ENCODE data around the gene EYA2. TPM values are rescaled to one million over a fixed set of nuclear protein-coding genes. Genes with fewer than 3 reads are reported as not detected.

EYA2 gene
- total and polyA plus RNA-seq, 2 of the 4 experiments (the other 2 are of a cell fraction) = 2.3 to 5.4 TPM

- TF ChIP-seq MAZ (IDR thresholded peaks at IDR 0.05; ENCODE audit: borderline replicate concordance, low read depth, low read length) = peak; percentile 51; the same call in 1 of the 2 replicates
- TF ChIP-seq MXI1 (IDR thresholded peaks at IDR 0.05; ENCODE audit: borderline replicate concordance, low read depth, low read length) = 0 out of 2 replicates have a peak, but pooled peaks have one; percentile 24
These were observed 59.9 kb downstream of the EYA2 start (continued) for GRCh38 chr20:46954490-46955038.

DNA sequence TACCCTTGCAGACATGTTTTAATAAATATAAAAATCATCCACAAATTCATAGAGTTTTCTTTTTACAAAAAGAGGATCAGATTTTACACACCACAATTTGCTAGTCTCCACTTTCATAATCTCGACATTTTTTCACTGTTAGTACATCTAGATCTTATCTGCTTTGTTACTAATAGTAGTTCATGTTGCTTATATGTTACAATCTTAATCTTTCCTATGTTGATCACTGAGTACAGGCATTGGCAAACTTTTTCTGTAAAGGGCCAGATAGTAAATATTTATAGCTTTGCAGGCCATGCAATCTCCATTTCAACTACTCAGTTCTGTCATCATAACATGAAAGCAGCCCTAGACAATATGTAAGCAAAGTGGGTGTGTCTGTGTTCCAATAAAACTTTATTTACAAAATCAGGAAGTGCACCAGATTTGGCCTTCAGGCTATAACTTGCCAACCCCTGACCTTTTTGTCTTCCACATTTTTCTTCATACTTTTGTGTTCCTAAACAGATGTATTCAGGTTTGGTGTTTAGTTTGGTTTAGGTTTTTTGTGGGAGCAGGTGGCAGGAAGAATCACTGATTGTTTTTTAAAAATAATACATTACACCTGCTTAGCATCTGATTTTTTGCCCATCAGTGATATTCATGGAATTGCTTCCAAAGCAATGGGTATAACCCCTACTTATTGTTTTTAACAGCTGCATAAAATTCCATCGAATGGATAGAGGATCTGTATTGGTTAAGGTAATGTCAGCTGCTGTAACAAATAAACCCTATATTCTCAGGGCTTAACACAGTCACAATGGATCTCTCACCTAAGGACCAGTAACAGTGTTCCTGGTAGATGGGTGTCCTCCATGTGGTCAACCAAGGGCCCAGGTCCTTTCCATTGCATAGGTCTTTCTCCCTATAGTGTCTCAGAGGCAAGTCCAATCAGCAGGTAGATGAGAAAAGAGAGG lies 61.2 kb downstream of the EYA2 start:
- Histone ChIP-seq H4K5ac (ENCODE audit: low read depth, low read length) (peak overlapping the region; percentile 31; the same call in 1 of the 2 replicates), H3K27ac (ENCODE audit: insufficient read depth, low read length) (peak overlapping the region; percentile 8; the same call in 1 of the 2 replicates), H3K79me1 (ENCODE audit: low read depth in 1 of 2, low read length in 2 of 2) (peaks cover 3 to 33% of the 10 kb centered on the region in 2 experiments; a peak in 3 of 4 replicates), H4K8ac (ENCODE audit: low read depth in 2 of 2, low read length in 2 of 2) (peak overlapping the region in 1 of 2 experiments; percentile 15; a peak in 2 of 4 replicates), H2BK5ac (ENCODE audit: low read depth, low read length, poor library complexity, severe bottlenecking) (peak overlapping the region; percentile 85), H2BK15ac (ENCODE audit: low read depth, low read length) (peak overlapping the region; percentile 54; the same call in 2 of the 3 replicates), H3K9me3 (ENCODE audit: control insufficient read depth, insufficient read depth, low read length) (peaks cover 3% of the 10 kb centered on the region; the same call in 1 of the 2 replicates), H4K20me1 (ENCODE audit: insufficient read depth, low read length) (peaks cover 9% of the 10 kb centered on the region; the same call in 1 of the 2 replicates), H4K91ac (ENCODE audit: insufficient read depth, low read depth, low read length) (peak overlapping the region; percentile 33; the same call in 1 of the 2 replicates), H3K23ac (ENCODE audit: low read depth, low read length) (no peak overlapping the region), H3K4me3 (ENCODE audit: insufficient read depth, low read depth, low read length) (no peak overlapping the region), H2BK20ac (ENCODE audit: low read depth, low read length) (peak overlapping the region; percentile 6; the same call in 1 of the 2 replicates), H2AK5ac (ENCODE audit: low read depth, low read length) (peak overlapping the region; percentile 37; the same call in 1 of the 2 replicates), H2AK9ac (replicated peaks; ENCODE audit: low read depth, low read length, poor library complexity) (no peak overlapping the region), H3K36me3 (ENCODE audit: control insufficient read depth, insufficient read depth, low read length) (no peaks in the 10 kb centered on the region), H3K4me2 (ENCODE audit: low read depth, low read length) (no peak overlapping the region), H3K27me3 (ENCODE audit: control insufficient read depth, insufficient read depth, low read length) (no peaks in the 10 kb centered on the region), H3K4ac (ENCODE audit: low read depth, low read length) (peak overlapping the region; percentile 54), H3K4me1 (ENCODE audit: control insufficient read depth, insufficient read depth, low read length) (peaks cover 24% of the 10 kb centered on the region), H3K18ac (ENCODE audit: low read depth, low read length) (peak overlapping the region; percentile 42; the same call in 1 of the 2 replicates), H3K9me1 (ENCODE audit: insufficient read depth, low read length) (peaks cover 18% of the 10 kb centered on the region), H3K9ac (ENCODE audit: low read depth, low read length) (no peak overlapping the region), H2AFZ (replicated peaks; ENCODE audit: low read length, poor library complexity) (no peak overlapping the region), H3K14ac (replicated peaks; ENCODE audit: low read depth, low read length) (no peak overlapping the region; the same call in 1 of the 2 replicates), H3K56ac (ENCODE audit: extremely low read depth, insufficient read depth, low read length) (no peak overlapping the region), H2BK120ac (ENCODE audit: low read depth, low read length) (peak overlapping the region; percentile 30)
- DNase-seq = peak; percentile 75
- POLR2A ChIA-PET (ENCODE audit: unreplicated experiment) = no interaction called here
- intact Hi-C loops (cut with micrococcal nuclease) = loop anchor here (10.0 kb wide), 1 partner anchor 169 kb away; no protein-coding TSS in a partner anchor
- in situ Hi-C loops (cut with MboI; ENCODE audit: low sequenced_read_pairs) = no loop called here
- ATAC-seq (ENCODE audit: low read depth) = no peak
- dilution Hi-C loops (cut with HindIII; ENCODE audit: low sequenced_read_pairs, unreplicated experiment) = no loop called here
- BruUV-seq (replicated peaks) = no TSS peak
- CTCF ChIA-PET = no interaction called here
- no CpG with 5 or more reads among the region's 2 CpGs for WGBS, 2 experiments (ENCODE audit: extremely low coverage in 2 of 2, insufficient read length in 1 of 2)
- no peak for TF ChIP-seq USF2 (IDR thresholded peaks at IDR 0.05; ENCODE audit: low read depth, low read length)
- no peak for TF ChIP-seq CHD1 (IDR thresholded peaks at IDR 0.05; ENCODE audit: low read depth, low read length)
- TF ChIP-seq SMC3 (IDR thresholded peaks at IDR 0.05; ENCODE audit: low read depth, low read length) = no peak
- no peak for TF ChIP-seq RFX5 (IDR thresholded peaks at IDR 0.05; ENCODE audit: low read depth, low read length)
- TF ChIP-seq POLR2A (IDR thresholded peaks at IDR 0.05; ENCODE audit: low read depth, low read length) = peak; percentile 47; the same call in 1 of the 2 replicates
- no peak for TF ChIP-seq RCOR1 (IDR thresholded peaks at IDR 0.05; ENCODE audit: insufficient replicate concordance, low read length)
- TF ChIP-seq BHLHE40 (IDR thresholded peaks at IDR 0.05; ENCODE audit: low read depth, low read length) = no peak
- no peak for TF ChIP-seq MAZ (IDR thresholded peaks at IDR 0.05; ENCODE audit: borderline replicate concordance, low read depth, low read length)
- TF ChIP-seq FOS (IDR thresholded peaks at IDR 0.05; ENCODE audit: low read depth, low read length) = peak; percentile 18; the same call in 1 of the 2 replicates
- peak; percentile 55; the same call in 1 of the 2 replicates for TF ChIP-seq CEBPB (IDR thresholded peaks at IDR 0.05; ENCODE audit: low read depth, low read length)
- TF ChIP-seq ELK1 (IDR thresholded peaks at IDR 0.05; ENCODE audit: borderline replicate concordance, low read depth, low read length) = no peak

Data from IMR-90 (cell line).